Right renal cortex interstitium (tissue), 3 donors: Measurements from ENCODE around the gene MGME1. TPM values are rescaled to one million over a fixed set of nuclear protein-coding genes. Genes with fewer than 3 reads are reported as not detected.
"Not testable (repeated sequence)": the region's sequence is repeated elsewhere in the genome, so short reads cannot be mapped to it uniquely, and the experiment has no call there.

Source experiments
- DNase-seq, 3 donors: peaks; one replicate each; pipeline ENCODE4 v3.0.0-alpha.2; 2013; ENCODE audit warnings: low read depth in 3 of 3, low spot score in 2 of 3
- polyA plus RNA-seq, 3 donors: library from polyadenylated mRNA; unstranded; fragments of 120-200 nt; gene quantifications; one replicate each; pipeline ENCODE4 v1.2.1, GENCODE V29; 2013; ENCODE audit not compliant: insufficient read length in 3 of 3

The MGME1 gene
- polyA plus RNA-seq, 3 donors = 42.1 to 44.0 (median 42.9) TPM

DNA sequence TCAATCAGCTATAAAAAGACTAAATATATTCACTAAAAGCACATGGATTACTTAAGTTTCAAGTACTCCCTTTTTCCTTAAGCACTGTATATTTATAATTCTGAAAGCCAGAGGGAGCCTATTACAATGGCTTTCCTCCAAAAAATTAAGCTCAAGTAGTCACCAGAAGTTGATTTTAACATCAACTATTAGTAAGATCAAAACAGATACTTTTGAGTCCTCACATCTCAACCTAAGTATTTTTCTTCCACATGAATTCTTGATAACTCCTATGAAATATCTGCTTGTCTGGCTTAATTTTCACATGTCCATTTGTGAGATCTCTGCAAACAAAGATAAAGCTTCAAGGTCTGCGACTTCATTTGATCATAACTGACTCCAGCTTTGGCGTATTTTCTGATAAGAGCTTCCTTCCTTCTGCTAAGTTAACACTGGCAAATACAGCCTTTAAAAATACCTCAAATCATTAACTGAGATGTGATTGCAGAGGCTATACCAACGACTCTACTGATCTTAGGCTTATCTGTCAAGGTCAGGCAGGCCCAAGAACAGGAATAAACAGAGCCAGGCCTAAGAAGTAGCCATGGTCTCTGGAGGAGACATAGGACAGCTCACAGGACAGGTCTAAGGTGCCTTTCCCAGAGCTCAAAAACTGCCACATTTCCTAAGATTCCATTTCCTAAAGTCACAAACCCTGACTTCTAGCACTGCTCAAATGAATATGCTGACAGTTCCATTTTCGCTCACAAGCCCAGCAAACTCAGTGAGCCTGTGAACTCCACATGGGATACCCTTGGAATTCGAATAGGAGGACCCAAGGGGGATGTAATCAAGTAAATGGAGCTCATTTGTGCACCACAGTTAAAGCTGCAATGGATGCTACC is 10.2 kb upstream of the MGME1 start:
- DNase-seq = no peak

DNA sequence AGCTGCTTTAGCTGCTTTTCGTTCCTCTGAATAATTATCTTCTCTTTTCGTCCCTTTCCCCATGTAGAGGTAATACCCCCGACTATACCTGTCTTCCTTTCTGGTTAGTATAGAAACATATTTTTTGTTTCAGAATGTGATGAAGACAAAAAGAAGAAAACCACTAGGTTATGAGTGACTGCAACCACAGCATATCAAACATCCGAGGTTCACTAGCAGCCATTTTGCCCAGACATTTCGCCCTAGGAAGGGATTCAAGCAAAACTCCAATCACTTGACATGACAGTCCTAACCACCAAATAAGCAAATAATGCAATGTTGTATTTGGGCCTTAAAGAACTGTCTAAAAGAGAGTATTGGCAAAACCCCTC is 9.6 kb upstream of the MGME1 start:
- DNase-seq = no peak

DNA sequence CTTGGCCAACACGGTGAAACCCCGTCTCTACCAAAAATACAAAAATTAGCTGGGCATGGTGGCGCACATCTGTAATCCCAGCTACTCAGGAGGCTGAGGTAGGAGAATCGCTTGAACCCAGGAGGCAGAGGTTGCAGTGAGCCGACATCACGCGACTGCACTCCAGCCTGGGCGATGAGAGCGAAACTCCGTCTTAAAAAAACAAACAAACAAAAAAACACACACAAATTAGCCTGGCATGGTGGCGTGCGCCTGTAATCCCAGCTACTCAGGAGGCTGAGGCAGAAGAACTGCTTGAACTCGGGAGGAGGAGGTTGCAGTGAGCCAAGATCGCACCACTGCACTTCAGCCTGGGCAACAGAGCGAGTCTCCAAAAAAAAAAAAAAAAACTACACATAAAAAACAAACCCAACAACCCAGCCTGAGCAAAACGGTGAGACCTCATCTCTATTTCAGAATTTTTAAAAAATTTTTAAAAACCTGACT is 8.4 kb upstream of the MGME1 start:
- not testable (repeated sequence) for DNase-seq

DNA sequence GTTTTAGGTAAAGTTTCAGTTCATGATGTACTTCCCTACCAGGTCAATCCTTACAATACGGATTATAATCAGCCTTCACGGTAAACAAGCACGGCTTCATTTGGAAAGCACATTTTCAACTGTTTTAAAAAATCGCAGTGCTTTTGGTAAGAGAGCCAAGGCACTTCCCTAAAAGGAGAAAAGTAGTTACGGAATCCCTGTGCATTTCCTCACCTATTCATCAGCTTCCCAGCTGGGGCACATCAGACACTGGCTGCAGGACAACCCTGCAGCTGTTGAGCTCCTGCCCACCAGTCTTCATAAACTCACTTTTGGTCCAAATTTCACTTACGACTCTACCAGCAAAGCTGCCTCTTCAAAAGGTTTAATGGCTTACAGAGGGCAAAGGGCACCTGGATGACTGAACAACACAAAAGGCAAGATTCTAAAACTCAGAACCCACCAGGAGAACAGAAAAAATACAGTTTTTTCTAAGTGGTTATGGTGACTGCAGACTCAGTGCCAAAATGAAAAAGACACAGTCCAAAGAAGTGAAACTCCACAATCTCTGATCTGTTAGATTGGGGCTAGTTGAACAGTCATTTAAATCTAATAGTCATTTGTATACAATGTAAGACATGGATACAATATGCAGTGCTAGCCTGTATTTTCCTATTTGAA is 7.8 kb upstream of the MGME1 start:
- DNase-seq = no peak

- DNase-seq = no peak
These were observed 7.3 kb upstream of the MGME1 start for GRCh38 chr20:17961587-17961940.

- DNase-seq = no peak
These were observed 5.5 kb upstream of the MGME1 start for GRCh38 chr20:17963114-17963897.

GRCh38 chr20:17964073-17964472 is 4.7 kb upstream of the MGME1 start:
- DNase-seq = no peak

- no peak for DNase-seq
These were observed 4.2 kb upstream of the MGME1 start for GRCh38 chr20:17964632-17965031.

GRCh38 chr20:17965042-17965697 is 3.6 kb upstream of the MGME1 start:
- no peak for DNase-seq

DNA sequence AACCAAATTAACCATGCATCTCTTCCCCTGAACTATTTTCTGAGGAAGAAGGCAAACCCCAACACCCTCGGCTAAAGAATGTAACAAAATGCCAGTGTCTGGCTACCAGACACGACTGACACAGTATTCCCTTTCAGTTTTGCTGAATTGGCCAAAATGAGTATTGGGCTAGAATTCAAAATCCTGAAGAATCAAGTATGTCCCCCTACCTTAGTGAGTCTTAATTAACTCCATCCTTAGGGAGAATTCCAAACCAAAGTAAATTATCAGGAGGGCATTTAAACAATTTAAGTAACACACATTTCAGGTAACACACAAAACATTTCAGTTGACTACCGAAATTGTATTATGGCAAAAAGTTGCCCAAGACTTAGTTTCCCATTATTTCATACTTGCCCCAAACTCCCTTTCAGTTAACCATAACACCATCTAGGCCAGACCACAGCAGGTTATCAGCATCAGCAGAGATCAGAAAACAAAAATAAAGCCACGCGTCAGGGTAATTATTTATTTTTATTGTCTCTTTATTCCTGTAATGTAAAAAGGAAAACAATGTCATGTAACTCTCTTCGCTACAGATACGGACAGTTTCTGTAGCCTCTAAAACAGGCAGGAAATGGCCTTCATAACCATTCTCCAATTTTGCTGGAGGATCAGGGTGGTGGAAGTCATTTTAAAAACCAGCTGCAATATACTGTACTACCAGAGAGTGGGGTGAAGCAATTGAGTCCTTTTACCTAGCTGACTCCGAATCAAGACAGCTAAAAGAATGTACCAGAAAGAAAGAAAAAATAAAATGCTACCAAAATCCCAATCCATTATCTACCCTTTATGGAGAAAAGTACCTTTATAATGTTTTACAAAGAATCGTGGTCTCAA is 2.1 kb upstream of the MGME1 start:
- DNase-seq = no peak

GRCh38 chr20:17967521-17968365 is 1.1 kb upstream of the MGME1 start:
- DNase-seq = no peak

DNA sequence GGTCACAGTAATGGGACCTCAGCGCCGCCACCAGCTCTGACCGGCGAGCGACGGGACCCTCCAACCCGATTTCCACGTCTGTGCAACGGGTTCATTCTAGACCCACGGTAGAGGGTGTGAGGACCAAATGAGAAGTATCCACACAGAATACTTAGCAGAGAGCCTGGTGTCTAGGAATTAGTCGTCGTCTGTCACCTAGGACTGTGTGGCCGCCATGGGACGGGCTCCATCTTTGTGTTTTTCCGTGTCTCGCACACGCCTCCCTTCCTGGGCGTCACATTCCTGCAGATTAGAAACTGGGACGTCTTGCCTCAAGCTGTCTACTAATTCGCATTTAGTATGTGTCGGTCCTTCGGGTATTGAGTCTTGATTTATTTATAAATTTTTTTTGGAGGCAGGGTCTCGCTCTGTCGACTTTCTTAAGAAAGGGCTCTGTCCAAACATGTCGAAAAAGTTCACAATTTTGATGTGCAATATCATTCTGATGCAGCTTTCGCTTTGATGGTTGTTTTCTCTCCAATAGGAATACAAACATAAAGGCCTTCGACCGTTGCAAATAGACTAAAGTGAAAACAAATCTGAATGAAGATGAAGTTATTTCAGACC is 563 bp downstream of the MGME1 start:
- no peak for DNase-seq

DNA sequence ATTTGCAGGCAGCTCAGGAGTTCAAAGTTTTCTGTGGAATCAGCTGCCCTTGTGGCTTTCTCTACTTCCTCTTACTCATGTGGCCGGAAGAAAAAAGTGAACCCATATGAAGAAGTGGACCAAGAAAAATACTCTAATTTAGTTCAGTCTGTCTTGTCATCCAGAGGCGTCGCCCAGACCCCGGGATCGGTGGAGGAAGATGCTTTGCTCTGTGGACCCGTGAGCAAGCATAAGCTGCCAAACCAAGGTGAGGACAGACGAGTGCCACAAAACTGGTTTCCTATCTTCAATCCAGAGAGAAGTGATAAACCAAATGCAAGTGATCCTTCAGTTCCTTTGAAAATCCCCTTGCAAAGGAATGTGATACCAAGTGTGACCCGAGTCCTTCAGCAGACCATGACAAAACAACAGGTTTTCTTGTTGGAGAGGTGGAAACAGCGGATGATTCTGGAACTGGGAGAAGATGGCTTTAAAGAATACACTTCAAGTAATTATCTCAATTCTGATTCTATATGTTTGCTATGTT is 1.1 kb downstream of the MGME1 start:
- no peak for DNase-seq

DNA sequence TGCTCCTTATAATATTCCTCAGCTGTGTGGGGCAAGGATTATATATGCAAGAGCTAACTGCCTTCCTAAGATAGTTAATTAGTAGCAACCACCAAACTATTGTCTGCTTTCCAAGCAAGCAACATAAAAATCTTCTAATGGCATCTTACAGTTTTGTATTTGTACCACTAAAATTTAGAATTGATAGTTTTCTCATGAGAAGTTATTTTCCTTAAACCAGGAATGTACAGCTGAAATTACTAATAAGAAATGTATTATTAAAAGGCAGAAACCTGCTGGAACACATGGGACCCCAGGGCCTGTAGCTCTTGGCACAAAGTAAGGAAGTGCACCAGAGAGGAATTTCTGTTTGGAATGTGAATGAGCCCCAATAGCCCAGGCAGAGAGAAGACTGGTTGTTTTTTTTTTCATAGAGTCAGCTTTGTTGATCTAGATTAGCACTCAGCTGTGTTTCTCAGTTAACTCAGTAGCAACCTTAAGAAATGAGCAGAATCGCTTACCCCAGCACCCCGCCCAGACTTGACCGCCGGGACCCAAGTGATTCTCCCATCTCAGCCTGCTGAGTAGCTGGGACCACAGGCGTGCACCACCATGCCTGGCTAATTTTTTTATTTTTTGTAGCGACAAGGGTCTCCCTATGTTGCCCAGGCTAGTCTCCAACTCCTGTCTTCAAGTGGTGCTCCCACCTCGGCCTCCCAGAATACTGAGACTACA is 2.6 kb downstream of the MGME1 start:
- DNase-seq = no peak

DNA sequence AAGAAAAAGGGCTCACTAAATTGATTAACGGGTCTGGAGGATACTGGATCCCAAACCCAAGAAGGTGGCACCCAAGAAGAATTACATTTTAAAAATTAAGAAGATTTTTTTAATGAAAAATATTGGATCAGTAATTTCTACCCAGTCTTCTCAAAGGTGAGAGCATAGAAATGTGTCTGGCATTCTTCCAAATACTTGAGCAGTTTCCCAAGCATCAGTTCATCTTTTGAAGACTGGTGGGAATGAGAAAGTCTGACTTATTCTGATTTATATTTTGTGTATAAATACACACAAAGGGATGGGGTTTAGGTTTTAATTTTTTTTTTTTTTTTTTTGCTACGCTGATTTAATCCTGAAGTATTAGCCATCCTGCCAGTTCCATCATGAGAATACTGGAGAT is 3.3 kb downstream of the MGME1 start:
- no peak for DNase-seq

DNA sequence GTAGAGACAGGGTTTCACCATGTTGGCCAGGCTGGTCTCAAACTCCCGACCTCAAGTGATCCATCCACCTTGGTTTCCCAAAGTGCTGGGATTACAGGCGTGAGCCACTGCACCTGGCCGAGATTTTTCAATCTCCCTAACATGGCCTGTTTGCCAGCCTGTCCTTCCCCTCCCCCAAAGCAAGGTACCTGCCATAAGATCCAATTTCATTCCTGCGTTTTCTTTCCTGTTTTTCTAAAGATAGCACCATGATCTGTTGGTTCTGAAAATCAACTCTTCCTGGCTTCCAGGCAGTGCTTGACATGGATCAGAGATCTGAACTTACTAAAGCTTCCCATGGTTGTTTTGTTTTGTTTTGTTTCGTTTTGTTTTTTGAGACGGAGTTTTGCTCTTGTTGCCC is 7.5 kb downstream of the MGME1 start:
- no peak for DNase-seq

- no peak for DNase-seq
These were observed 16.7 kb downstream of the MGME1 start for GRCh38 chr20:17985388-17986018.
